ENCODE measurements around the gene PHLDA1.

Gene PHLDA1

DNA sequence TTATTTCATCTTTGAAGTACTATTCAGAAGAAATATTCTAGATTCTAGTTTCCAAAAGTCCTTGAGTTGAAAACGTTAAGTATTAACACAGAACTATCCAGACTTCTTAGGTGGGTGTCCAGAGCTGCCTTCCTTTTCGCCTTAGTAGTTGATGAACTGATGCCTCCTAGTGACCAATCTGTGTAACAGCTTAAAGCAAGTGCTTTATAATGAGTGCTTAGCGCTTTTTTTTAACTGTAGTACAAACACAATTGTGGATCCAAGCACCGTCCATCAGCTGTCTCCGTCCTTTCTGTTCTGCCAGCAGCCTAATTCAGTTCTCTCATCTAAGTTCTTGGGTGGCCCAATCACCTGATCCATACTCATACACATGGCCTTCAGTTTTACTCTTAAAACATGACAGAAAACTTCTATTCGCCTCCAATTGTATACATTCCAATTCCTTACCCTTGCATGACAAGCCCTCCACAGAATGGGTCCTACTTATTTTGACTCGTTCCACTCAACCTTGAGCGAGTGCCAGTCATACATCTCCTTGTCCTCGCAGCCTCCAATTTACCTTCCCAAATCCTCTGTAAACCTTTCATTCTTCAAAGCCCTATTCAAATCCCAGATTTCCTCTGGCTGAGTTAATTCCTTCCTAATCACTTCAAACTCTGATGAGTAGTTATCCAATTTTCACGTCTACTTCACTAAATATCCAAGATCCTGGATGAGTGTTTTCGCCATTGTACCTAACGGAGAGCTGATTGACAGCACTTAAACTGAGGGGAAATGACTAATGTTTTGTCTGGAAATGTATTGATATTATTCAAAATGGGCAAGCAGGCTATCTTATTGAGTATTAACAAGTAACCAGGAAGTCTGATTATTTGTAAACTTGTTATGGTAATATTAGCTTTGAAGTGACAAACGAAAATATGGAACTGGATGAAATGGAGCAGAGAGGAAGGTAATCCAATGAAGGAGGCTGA, 5.8 kb upstream of the PHLDA1 start:
- no peak for FAIRE-seq

DNA sequence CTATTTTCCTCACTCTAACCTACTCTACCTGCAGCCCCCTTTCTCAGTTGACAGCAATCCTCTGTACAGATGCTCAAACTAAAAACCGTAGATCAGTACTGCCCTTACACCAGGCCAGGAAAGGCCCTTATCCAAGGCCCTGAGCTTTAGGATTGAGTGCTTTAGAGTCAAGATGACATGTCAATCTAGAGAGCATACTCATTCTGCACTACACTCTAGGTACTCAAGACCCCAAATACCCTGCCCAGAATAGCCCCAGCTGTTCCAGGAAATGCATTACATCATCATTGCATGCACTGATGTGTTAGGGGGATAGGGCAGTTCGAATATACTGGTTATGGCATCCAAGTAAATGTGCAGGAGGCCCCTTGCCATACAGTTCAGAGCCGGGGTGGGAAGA, 3.5 kb upstream of the PHLDA1 start:
- FAIRE-seq = no peak

DNA sequence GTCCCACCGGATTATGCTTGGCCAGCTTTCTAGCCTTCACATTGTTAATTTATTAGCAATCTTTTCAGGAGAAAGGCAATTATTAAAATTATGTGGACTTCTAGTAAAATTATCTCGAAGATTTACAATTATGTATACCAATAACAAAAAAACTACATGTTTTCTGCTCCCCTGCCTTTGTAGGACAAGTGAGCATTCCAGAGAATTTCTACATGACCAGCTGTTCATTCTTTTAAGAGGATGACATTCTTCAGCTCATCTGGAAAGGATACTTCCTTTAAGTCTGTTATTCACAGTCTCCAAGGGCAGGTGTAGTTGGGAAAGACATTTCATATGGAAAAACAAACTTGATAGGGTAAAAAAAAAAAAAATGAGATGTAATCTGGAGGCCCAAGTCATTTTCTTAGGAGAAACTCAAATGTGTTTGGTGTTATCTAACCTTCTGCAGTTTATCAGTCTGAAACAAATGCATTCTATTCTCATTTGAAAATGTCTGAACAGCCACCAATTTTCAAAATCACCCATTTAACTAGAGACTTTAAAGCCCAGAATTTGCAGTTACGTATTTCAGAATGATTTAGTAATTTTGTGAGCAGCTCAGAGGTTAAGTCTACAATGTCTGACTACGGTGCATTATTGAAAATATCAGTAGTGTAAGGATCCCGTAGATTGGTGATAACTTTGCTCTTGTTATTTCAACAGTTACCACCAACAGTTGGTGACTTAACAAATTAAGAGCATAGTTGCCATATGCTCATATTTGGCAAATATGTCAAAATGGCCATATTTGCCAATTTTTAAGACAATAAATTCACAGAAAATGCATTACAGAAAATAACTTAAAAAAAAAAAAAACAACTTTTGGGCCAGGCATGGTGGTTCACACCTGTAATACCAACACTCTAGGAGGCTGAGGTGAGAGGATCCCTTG, 1.8 kb upstream of the PHLDA1 start:
- no peak for FAIRE-seq

DNA sequence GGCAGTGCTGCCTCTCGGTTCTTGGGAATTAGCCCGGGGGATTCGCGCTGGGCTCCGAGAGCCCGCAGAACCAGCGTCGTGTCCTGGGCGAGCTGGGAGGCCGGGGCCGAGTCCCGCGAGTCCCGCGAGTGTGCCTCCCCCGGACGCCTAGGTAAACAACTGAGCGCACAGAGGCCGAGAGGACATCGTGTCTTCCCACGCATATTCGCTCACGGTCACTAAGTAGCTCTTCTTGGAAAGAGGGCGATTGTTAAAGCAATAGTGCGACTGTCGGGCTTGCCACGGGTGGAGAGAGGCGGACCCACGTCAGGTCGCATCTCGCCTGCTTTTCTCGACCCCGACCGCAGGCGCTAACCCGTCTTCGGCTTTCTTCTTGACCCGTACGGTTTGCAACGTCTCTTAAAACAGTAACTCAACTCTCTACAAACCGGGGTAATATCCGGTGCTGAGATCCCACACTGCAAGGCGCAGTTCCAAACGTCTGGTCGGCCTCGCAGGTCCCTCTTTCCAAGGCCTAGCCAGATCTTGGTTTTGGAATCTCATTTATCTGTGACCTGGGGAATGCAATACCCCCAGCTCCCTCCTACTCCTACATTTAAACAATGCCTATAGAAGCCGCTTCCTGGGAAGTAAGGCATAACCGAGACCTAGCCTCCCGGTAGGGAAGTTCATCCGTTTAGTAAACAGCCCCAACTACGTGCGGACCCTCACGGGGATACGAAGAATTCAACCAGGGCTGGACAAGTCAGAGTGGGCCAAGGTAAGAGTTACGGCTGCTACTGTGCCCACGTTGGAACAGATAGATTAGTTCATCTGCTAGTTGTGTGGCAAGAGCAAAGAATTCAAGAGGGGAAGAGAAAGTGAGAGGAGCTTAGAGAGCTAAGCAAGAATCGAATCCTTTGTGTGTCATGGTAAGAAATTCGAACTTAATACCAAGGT, 736 bp upstream of the PHLDA1 start:
- no peak for FAIRE-seq

DNA sequence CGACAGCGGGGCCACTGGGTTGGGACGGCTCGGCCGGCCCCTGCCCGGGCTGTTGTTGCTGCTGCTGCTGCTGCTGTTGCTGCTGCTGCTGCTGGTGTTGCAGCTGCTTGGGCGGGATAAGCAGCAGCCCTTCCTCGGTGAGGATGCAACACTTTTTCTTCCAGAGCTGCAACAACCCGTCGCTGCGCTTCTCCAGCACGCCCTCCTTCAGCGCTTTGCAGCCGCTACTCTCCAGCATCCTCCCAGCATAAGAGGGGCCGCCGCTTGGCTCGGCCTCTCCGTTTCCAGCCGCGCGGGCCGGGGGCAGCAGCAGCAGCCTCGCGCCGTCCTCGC, 529 bp downstream of the PHLDA1 start:
- FAIRE-seq = no peak

DNA sequence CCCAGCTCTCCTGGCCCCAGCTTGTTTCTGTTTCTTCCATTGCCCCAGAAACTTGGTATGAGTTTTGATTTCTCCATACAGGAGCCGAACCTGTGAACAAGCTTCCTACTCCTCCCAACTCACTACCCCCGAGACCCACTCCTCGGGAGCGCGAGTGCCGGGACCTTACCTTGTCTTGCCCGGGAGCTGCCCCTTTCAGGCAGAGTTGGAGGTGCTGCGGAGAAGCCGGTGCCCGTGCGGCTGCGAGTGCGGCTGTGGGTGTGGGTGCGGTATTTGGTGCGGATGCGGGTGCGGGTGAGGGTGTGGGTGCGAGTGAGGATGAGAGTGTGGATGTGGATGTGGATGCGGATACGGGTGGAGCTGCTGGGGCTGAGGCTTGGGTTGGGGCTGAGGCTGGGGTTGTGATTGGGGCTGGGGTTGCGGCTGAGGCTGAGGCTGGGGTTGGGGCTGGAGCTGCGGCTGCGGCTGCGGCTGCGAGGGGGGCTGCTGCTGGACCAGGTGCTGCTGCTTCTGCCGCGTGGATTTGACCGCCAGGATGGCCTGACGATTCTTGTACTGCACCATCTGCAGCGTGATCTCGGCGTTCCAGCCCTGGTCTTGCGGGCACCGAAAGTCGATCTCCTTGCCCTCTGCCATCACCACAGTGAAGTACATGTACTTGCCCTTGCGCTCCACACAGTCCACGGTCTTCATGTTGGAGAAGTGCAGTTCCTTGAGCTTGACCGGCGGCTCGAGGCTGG, 1.1 kb downstream of the PHLDA1 start:
- FAIRE-seq = no peak

DNA sequence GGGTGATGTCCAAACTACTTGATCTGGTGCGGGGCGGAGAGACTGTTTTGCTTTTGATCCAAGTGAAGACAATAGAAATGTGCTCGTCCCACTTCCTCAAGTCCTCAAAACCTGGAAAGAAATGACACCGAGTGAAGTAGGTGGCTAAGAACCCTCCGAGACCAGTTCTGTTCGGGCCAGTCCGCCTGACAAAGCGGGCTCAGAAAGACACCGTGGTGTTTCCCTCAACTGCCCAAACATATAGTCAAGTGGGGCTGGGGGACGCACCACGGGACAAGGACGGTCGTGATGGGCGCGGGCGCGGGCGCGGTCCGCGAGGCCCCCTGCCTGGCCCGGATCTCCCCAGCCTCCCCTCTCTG, 1.6 kb downstream of the PHLDA1 start:
- no peak for FAIRE-seq

DNA sequence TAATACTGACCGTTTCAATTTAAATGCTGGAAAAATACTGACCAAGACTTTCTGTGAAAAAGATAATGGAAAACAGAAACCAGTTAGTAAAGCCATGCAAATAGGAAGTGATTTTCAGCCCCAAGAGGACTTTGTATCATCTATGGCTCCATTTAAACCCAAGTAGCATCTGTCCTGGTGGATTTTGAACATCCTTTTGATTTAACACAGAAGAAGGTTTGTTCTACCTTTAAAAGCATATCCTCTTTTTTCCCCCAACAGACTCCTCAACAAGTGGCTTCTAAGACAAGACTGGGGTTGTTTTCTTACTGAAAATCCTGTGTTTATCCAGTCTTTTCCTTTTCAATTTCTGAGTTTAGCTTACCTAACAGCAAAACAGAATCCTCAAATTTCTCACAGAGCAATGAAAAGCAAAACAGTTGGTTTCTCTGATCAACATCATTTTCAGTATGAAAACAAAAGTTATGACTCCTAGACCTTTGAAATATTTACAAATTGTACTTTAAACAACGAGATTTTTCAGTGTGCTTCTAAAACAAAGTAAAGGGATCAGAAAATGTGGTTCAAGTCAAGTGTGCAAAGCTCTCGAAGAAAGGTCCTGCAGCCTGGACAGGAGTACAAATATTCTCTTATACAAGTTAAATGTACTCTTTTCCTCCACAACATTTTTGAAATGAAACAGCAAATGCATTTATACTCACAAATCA, 2.9 kb downstream of the PHLDA1 start:
- FAIRE-seq = no peak

DNA sequence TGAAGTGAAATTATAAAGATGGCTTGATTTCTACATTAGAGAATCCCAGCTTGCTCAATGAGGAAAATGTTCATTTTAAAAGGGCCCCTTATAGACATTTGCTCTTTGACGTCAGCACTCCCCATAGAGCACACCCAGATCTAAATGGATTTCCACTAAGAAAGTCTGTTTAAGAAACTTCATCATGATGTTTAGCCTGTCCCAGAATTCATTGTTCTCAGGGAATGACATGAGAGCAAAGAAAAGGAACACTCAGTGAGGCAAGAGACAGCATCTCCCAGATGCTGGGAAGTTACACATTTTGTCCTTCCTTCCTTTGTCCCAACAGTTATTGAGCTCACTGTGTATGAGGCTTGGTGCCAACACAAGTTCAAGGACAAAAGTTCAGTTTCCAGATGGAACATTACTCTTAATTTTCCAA, 4.9 kb downstream of the PHLDA1 start:
- no peak for FAIRE-seq

DNA sequence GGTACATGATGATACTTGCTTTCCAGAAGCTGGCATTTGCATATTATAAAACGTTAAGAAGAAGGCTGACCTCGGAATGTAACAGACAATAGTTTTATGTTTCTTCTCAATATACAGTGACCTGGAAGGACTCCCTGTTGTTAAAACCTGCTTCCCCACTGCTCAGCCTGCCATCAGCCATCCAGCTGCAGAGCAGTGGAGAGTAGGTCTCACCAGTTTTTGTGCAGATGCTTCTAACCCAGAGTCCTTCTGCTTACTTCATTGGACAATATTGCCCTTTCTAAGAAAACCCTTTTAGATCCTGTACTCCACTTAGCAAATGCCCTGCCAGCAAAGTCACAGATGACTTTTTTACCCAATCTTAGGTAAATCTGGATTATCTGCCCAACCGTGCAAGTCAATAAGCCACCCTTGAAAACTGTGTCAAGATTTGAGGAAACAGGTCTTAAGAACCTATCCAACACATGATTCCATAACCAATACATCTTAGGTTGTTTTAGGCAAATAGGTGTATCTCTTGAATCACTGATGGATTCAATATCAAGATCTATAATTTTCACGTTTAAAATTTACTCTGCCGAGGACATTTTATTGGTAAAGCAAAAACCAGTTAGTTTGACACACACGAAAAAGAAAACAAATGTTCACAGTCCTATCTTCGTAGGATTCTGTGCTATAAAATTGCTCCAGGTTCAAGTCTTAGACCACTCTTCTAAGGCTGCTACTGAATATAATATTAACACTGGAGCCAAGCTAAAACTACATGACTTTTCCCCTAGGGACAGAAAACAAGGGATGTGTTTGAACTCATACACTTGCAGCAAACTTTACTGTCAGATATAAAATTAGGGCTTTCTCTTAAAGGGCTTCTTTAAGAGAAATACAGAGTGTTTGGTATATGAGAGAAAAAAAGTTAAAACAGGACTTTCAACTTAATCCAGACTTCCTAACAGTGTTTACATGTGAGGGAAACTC, 5.7 kb downstream of the PHLDA1 start:
- no peak for FAIRE-seq

DNA sequence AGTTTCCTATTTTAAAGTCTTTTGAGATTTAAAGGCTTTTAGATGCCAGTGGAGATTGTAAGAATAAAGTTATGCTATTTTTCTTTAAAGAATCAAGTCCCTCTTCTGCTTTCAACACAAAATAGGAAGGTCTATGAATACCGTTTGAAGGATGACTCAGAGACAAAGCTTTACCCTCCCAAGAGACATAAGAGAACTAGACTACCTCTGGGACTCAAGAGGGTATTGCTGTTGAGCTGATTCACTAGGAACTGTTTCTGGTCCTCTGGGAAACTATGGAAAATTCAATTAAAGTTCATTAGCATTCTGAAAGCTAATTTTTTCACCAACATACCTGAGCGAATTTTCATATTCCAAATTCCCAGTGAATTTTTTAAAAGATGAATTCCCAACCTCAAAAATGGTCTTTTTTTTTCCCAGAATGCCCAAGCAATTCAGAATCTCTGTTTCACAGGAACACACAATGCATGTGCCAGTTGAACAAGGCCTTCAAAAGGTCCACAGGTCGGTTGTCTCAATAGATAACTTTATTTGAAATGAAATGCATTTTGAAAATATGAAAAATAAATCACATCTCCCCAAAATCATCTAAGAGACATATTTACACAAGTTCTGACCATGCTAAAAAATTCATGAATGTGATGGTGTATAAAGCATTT, 6.5 kb downstream of the PHLDA1 start:
- no peak for FAIRE-seq

DNA sequence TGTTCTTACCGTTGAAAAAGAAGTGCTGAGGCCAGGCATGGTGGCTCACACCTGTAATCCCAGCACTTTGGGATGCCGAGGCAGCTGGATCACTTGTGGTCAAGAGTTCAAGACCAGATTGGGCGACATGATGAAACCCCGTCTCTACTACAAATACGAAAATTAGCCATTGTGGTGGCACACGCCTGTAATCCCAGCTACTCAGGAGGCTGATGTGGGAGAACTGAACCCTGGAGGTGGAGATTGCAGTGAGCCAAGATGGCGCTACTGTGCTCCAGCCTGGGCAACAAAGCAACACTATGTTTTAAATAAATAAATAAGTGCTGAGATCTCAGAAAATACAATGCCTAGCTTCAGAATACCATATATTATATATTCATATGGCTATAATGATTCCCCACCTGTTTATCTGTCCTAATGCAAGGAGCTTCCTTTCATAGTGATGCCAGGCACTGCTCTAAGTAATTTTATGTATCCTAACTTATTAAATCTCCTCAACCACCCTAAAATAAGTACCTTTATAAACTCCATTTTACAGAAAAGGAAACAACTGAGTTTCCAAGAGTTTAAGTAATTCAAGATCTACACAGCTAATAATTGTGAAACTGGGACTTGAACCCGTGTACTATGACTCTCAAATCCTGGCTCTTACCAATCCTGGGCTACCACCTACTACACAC, 7.3 kb downstream of the PHLDA1 start:
- FAIRE-seq = no peak

DNA sequence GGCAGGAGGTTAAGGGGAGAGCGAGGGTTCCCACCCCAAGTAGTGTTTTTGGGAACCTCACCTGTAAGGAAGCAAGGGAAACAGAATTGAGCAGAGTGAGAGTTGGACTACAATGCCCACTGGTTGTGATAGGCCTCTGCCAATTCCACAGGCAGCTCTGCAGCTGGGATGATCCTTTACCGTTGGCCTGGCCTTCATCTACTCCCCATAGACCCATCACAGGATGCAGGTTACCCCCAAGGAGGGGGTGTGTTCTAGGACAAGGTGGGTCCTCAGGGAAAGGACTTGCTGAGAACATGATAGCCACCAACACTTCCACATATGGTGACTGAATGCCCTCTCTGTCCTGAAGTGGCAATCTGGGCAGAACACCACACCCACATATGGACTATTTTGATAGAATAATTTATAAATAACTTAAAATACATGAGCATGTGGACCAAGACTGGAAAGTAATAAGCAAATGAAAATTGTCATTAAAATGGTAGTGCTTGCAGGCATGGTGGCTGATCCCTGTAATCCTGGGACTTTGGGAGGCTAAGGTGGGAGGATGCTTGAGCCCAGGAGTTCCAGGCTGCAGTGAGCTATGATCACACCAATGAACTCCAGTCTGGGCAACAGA, 8.4 kb downstream of the PHLDA1 start:
- FAIRE-seq = no peak

DNA sequence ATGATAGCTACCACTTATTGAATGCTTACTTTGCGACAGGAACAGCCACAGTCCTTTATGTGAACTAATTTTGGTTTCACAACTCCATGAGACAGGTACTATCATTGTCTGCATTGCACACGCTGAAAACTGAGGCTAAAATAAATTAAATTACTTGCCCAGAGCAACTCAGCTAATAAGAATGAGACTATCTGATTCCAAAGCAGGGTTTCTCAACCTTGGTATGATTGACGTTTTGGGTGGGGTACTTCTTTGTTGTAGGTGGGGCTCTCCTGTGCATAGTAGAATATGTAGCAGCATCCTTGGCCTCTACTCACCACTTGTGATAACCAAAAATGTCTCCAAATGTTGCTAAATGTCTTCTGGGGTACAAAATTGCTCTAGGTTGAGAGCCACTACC, 9.1 kb downstream of the PHLDA1 start:
- FAIRE-seq = no peak

DNA sequence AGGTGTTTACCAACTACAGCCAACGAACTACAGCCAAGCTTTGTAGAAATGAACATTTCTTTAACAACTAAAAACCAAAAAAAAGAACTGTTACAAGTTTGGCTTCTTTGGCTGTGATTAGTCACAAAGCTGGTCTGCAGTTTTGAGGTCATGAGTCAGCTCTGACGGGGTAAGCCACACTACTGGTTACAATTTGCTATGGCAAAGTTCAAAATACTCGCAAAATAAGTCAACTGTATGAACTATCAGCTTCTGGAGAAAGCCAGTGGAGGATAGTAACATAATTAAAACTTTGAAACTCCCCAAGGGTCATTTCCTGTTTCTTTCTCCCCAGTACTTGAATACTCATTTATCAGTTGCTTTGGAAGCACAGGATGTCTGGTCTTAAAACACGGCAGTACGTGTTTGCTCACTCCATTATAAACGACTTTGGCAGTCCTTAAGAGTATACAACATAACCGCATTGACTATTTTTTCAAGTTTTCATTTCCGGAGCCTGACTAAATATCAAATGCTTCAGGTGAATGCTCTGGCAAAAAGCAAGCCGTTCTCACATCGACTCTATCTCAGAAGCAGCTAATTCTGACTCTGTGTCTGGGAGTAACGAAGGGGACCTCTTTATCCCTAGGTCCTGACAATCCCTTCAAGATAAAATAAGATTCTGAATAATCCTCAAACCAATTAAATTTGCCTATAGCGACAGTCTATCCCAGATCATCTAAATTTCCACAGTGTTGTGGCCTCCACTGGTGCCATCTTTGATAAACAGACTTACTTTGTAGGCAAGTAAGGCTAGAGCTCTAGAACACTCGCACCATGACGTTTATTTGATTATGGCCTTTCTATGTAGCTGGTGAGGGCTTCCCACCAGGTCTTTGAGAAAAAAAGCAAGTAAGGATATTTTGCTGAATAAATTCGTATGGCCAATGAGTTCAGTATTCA, 10.6 kb downstream of the PHLDA1 start:
- FAIRE-seq = no peak

DNA sequence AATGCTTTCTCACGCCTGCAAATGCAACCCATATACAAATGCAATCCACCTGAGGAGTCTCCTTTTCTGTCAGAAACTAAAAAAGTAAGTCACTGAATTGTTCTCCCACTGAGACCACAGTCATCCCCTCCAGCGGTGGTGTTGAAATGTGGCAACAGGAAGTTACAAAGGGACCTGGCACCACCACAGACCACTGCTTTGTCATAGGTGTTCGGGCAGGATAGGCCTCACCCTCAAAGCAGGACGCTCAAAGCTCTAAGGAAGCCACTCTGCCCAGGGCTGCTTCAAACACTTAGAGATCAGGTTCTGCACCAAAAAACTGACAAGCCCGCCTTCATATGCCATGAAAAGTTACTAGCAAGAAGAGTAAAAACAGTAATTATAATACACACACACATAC, 11.3 kb downstream of the PHLDA1 start:
- no peak for FAIRE-seq

DNA sequence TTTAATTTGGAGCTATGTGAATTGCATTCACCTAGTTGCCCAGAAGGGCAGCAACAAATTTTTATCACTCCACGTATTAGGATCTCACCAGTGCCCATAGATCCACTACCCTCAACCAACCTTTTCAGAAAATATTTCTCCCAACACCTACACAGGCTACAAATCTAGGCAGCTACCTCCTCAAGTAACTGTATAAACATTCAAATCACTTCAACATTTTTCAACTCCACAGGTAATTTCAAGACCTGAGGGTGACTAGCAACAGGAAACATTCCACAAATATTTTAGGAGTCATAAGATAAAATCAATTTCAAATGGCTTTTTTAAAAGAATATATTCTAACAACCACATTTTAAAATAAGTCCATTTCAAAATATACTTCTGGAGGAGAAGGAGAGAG, 12.9 kb downstream of the PHLDA1 start:
- no peak for FAIRE-seq

All from colon (tissue), 2 donors.